ENCODE results near the gene ZNF205.
"Not testable (repeated sequence)": the region's sequence is repeated elsewhere in the genome, so short reads cannot be mapped to it uniquely, and the experiment has no call there.

ZNF205 gene

DNA sequence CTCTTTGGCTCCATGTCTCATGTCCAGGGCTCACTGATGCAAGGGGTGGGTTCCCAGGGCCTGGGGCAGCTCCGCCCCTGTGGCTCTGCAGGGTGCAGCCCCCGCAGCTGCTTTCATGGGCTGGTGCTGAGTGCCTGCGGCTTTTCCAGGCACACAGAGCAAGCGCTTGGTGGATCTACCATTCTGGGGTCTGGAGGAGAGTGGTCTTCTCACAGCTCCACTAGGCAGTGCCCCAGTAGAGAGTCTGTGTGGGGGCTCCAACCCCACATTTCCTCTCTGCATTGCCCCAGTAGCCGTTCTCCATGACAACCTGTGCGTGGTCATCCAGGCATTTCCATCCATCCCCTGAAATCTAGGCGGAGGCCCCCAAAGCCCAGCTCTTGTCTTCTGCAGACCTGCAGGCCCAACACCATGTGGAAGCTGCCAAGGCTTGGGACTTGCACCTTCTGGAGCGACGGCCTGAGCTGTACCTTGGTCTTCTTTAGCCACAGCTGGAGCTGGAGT lies 41.7 kb upstream of the ZNF205 start:
- no peak overlapping the region for H3K4me3 ChIP-seq (ENCODE audit: control insufficient read depth, low read depth, low read length)
- no peak for DNase-seq (ENCODE audit: low read depth)
- TF ChIP-seq, protein P1, sequence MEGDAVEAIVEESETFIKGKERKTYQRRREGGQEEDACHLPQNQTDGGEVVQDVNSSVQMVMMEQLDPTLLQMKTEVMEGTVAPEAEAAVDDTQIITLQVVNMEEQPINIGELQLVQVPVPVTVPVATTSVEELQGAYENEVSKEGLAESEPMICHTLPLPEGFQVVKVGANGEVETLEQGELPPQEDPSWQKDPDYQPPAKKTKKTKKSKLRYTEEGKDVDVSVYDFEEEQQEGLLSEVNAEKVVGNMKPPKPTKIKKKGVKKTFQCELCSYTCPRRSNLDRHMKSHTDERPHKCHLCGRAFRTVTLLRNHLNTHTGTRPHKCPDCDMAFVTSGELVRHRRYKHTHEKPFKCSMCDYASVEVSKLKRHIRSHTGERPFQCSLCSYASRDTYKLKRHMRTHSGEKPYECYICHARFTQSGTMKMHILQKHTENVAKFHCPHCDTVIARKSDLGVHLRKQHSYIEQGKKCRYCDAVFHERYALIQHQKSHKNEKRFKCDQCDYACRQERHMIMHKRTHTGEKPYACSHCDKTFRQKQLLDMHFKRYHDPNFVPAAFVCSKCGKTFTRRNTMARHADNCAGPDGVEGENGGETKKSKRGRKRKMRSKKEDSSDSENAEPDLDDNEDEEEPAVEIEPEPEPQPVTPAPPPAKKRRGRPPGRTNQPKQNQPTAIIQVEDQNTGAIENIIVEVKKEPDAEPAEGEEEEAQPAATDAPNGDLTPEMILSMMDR (IDR thresholded peaks at IDR 0.05; ENCODE audit: control insufficient read depth, insufficient read depth, low read depth, low read length, missing control alignments): no peak

DNA sequence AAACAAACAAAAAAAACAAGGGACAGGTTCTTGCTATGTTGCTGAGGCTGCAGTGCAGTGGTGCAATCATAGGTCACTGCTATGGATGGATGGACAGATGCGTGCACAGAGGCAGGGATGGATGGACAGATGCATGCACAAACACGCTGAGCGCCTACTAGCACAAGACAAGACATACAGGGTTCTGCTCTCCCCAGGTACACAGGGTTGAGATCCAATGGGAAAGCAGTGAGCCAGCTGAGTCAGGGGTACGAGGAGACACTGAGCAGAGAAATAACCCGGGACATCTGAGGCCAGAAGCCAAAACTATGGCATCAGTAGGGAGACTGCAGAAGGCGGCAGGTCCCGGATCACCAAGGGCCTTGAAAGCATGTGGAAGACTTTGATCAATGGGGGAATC lies 40.7 kb upstream of the ZNF205 start:
- no peak overlapping the region for H3K4me3 ChIP-seq (ENCODE audit: control insufficient read depth, low read depth, low read length)
- TF ChIP-seq, protein P1 (IDR thresholded peaks at IDR 0.05; ENCODE audit: control insufficient read depth, insufficient read depth, low read depth, low read length, missing control alignments): no peak
- no peak for DNase-seq (ENCODE audit: low read depth)

DNA sequence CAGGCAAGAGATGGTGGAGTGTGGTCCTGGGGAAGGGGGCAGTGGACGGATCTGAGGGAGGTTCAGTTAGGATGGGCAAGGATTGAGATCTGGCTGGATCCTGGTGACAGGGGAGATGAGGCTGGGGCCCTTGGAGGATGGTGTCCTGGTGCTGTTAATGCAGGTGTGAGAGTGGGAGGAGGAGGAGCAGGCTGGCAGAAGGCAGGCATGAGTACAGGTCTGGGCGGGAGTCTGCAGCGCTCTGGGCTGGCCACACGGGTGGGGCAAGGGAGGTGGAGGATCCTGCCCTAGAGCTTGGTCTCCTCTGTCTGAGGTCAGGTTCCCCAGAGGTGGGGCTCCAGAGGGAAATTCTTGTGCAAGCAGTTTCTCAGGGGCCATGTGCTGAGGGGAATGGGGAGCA lies 40.2 kb upstream of the ZNF205 start:
- H3K4me3 ChIP-seq (ENCODE audit: control insufficient read depth, low read depth, low read length); DNase-seq (ENCODE audit: low read depth): not testable (repeated sequence)

DNA sequence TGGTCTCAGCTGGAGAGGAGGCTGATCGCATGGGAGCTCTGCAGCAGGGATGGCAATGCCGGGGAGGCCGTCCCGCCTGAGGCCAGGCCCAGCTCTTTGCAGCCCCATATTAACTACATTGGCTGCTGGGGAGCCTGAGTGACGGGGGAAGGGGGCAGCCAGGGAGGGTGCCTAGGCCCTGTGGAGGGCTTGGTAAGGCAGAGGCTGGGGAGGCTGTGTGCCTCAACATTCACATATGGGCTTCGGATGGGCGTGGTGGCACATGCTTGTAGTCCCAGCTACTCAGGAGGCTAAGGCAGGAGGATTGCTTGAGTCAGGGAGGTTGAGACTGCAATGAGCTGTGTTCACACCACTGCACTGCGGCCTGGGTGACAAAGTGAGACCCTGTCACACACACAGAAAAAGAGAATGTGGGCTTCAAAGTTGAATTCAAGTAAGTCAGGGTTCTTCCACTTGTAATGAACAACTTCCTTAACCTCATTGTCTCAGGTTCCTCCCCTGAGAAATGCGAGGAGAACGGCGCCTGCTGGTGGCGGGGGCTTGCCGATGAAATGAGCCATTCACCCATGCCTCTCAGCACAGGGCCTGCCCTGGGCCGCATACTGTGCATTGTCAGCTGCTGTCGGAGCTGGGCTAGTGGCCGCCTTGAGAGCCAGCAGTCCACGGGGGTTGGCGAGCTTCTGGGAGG lies 39.7 kb upstream of the ZNF205 start:
- H3K4me3 ChIP-seq (ENCODE audit: control insufficient read depth, low read depth, low read length); DNase-seq (ENCODE audit: low read depth): not testable (repeated sequence)

DNA sequence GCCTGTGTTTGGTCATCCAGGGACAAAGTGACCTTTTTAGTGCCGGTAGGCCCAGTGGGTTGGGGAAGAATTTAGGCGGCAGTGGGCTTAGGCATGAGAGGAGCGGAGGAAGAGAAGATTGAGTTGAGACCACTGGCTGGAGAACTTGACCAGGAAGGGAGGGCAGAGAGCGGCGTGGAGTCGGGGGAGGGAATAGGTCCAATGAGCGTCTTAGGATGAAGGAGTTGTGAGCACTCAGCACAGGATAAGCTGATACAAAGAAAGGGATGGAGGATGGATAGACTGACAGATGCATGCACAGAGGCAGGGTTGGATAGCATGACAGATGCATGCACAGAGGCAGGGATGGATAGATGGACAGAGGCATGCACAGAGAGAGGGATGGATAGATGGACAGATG lies 38.9 kb upstream of the ZNF205 start:
- DNase-seq (ENCODE audit: low read depth): no peak
- no peak overlapping the region for H3K4me3 ChIP-seq (ENCODE audit: control insufficient read depth, low read depth, low read length)
- TF ChIP-seq, protein P1 (IDR thresholded peaks at IDR 0.05; ENCODE audit: control insufficient read depth, insufficient read depth, low read depth, low read length, missing control alignments): no peak

DNA sequence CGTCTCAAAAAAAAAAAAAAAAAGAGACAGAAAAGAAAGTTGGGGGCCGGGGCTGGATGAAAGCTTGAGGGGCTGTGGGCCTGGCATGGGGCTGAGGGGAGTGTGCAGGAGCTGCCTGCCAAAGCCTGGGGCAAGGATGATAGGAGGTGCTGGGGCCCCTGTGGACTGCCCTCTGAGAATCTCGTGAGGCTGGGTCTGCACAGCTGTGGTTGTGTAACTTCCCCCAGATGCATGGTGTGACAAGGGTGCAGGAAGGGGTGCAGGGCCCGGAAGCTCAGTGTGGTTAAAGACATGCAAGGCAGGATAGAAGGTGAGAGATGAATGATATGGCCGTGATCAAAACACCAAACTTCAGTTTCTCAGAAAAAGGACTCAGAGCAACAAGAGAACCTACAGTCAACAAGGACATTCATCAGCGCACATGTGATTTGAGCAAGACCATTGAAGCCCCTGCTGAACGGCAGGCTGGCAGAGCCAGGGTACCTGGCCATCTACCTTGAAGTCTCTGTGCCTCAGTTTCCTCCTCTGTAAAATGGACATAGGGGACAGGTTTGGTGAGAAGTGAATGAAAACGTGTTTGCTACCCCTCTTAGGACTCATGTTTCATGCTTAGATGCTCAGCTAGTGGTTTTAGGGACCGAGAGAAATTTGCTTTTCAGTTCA lies 37.4 kb upstream of the ZNF205 start:
- no peak for DNase-seq (ENCODE audit: low read depth)
- TF ChIP-seq, protein P1 (IDR thresholded peaks at IDR 0.05; ENCODE audit: control insufficient read depth, insufficient read depth, low read depth, low read length, missing control alignments): no peak
- no peak overlapping the region for H3K4me3 ChIP-seq (ENCODE audit: control insufficient read depth, low read depth, low read length)

DNA sequence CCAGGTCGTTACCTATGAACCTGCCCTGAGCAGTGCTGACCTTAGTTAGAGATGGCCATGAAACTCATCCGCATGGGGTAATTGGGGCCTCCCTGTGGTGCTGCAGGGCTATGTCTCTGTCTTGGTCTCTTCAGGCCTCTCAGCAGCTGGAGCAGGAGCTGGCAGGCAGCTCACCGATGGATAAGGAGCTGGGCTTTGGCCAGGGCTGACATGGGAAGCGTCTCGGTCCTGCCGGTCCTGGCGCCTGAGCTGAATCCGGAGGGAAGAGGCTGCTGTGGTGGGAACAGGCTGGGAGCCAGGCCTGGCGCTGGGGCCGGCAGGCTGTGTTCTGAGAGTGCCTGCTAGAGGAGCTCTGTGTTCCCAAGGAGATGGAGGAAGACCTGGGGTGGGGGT lies 36.9 kb upstream of the ZNF205 start:
- DNase-seq (ENCODE audit: low read depth): no peak
- TF ChIP-seq, protein P1 (IDR thresholded peaks at IDR 0.05; ENCODE audit: control insufficient read depth, insufficient read depth, low read depth, low read length, missing control alignments): no peak
- no peak overlapping the region for H3K4me3 ChIP-seq (ENCODE audit: control insufficient read depth, low read depth, low read length)

DNA sequence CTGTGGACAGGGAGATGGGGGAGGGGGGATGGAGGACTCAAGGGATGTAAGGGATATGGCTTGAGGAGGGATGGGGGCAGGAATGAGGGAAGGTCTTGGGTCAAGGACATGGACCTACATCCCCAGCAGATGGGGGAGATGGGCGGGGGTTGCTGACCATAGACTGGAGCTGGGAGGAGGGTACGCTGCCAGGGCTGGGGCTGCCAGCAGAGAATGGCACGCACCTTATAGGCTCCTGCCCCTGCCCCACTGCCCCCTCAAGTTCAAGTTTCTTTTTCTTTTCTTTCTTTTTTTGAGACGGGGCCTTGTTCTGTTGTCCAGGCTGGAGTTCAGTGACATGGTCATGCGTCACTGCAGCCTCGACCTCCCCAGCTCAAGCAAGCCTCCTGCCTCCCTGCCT lies 36.4 kb upstream of the ZNF205 start:
- DNase-seq (ENCODE audit: low read depth); H3K4me3 ChIP-seq (ENCODE audit: control insufficient read depth, low read depth, low read length): not testable (repeated sequence)

All from AG09309 (cell line).